NCI-H187 treated with DMSO at 0.1 percent for 48 hours (cell line): ENCODE measurements around the gene NTS.

Experiments
- DNase-seq: peaks from one replicate; lab custom pipeline; 2025; lab: John Stamatoyannopoulos, UW

NTS gene

GRCh38 chr12:85874031-85874461 lies at the start of gene NTS:
Gene NTS (plus strand): TSS chr12:85874295. CDS start chr12:85874404, 109 bp downstream.
- no peak for DNase-seq

- DNase-seq: no peak
Observed at GRCh38 chr12:85825746-85826145, 48.3 kb upstream of the NTS start.

DNA sequence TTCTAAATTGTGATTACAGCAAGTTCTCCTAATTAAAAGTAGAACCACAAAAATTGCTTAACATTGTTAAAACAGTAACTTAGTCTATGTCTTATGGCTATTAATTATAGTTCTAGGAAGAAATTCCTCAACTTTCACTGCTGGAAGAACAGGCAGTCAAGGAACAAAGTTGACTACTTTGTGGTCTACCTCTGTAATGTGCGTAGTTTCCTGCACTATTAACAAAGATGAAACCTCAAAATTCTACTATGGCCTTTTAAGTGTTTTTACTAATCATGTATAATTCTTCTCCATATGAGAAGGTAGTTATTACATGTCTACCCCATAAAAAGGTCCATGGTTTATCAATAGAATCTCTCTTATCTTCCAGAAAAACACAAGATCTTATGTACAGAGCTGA lies 45.5 kb upstream of the NTS start:
- no peak for DNase-seq

GRCh38 chr12:85829391-85829790 lies 44.7 kb upstream of the NTS start:
- no peak for DNase-seq

DNA sequence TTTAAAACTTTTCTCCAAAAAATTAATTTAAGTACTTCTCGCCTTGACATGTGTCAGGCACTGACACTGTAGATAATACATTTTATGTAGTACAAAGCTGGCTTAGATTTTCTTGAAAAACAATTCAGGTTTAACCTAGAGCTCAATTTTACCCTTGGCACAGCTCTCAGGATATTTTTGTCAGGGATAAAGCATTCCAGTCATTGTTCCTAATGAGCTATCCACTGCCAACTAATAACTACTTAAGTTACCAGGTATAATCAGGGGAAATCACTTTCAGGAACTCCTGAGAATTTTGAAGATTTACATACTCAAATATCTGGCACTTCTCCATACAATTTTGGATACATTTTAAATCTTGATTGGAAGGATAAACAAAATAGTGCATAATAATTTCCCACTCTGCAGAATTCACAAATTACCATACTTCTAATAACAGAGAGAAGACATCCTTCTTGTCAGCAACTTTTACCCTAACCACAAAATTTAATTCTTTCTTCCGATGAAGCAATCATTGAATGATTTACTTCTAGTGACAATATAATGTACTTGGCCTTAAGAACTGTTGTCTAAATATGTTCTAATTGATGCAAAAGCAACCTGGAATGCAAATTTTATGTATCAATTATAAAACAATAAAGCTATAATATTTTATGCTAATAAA lies 42.6 kb upstream of the NTS start:
- no peak for DNase-seq

DNA sequence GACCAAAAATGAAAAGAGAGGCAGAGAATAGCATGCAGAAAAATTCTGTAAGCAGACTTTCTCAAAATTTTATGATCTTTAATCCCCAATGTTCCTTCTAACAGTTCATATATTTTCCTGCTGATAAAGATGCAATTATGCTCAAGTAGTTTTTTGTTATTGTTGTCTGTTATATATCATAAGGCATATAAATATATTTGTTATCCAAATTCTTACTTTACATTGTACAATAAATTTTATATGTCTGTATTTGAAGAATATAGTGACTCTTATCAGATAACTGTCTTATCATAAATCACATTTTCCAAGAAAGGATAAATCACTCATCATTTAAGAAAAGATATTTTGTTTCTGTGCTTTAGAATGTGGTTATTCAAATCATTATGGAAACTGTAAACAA lies 40.5 kb upstream of the NTS start:
- no peak for DNase-seq

- no peak for DNase-seq
Observed at GRCh38 chr12:85834378-85834777, 39.7 kb upstream of the NTS start.

DNA sequence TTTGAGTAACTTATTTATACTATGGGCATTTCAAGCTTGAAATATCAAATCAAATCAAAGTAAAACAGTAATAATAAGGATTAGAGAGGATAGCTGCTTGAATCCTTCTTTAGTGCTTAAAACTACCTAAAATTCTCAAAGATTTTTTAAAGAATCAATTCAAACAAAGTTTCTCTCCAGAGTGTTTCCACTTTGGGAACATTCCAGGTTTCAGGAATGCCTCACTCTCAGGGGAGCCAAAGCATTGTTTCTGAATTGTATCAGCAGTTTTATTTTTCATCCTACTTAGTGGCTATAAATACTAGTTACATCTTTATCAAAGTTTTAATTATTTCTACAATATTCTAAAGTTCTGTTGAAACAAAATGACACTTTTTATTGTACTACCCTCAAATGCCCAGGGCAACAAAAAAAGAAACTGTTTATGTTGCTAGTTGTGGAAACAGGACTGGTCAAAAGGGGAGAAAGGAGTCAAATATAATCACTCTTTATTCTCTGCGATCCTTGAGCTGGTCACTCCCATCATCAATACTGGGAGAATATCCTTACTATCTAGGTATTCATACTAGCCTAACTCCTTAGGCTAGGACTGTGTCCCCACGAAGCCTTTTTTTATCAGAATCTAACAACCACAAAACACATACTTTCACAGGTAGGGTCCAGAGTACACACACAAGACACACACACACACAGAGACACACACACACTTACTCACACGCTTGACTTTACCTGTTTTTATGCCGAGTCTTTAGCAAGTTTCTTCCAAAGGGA lies 38.5 kb upstream of the NTS start:
- no peak for DNase-seq

- no peak for DNase-seq
Observed at GRCh38 chr12:85836197-85837090, 37.7 kb upstream of the NTS start, which contains the start of gene RASSF9. Gene RASSF9 (minus strand): TSS chr12:85836409. CDS start chr12:85836201, 208 bp downstream.

- DNase-seq: no peak
Observed at GRCh38 chr12:85843606-85844310, 30.3 kb upstream of the NTS start.

DNA sequence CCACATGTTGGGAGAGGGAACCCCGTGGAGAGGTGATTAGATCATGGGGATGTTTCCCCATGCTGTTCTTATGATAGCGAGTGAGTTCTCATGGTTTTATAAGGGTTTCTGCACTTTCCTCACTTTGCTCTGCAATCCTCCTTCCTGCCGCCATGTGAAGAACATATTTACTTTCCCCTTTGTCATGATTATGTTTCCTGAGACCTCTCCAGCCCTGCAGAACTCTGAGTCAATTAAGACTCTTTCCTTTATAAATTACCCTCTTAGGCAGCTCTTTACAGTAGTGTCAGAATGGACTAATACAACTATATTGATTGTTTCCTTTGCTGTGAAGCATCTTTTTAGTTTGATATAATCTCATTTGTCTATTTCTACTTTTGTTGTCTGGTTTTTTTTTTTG lies 24.8 kb upstream of the NTS start:
- no peak for DNase-seq

DNA sequence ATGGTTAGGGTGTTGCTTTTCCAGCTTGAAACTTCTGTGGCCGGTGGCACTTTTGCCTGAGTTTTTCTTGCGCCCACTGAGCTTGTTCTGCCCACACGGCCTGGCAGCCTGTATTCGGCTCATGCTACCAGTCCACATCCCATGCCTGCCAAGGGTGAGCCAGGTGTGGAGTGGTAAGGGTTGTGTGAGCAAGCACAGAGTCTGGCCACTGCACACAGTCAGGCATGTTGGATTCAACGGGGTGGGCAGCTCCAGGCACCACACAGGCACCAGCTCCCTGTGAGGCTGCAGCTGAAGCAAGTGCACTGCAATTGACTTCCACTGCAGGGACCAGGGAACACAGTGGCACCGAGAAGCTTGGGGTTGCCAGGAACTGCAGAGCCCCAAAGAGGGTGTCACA lies 18.8 kb upstream of the NTS start:
- no peak for DNase-seq

GRCh38 chr12:85856966-85857365 lies 17.1 kb upstream of the NTS start:
- DNase-seq: no peak

- no peak for DNase-seq
Observed at GRCh38 chr12:85865890-85866289, 8.2 kb upstream of the NTS start.

- DNase-seq: no peak
Observed at GRCh38 chr12:85866986-85867776, 6.9 kb upstream of the NTS start.

DNA sequence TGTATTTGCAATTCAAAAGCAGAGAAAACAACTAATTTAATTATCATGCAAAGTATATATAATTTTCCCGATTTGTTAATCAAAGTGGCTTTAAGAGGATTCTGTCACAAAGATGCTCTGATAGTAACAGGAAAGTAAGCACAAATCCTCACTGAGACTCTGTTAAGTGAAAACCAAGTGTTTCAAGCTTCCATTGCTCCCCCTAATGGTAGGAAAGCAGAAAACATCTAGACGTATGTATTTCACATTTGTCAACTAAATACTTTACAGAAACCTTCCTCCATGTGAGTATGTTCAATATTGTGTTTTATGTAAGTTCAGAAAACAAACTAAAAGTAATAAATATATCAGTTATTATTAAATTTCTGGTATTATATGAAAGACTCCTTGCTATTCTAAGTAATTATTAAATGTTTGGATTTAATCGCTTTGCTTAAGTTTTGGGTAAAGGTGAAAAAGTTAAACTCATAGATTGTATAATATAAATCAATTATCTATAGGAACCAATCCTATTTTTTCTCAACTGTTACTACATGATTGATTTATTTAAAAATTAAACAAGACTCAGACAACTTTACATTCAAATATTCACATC lies 1.5 kb upstream of the NTS start:
- no peak for DNase-seq

DNA sequence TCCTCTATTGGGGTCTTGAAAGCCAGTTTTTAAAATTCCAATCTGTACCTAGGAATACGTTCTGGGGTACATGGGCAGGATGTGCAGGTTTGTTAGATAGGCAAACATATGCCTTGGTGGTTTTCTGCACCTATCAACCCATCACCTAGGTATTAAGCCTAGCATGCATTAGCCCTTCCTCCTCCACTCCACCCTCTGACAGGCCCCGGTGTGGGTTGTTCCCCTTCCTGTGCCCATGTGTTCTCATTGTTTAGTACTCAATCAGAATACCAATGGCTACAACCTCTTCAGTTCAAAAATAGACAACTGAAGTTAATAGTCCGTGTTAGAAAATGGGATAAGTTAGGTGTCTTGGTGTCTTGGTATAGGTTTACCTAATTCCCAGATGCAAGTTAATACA lies 3.4 kb downstream of the NTS start:
- DNase-seq: no peak

GRCh38 chr12:85883763-85884162 lies 9.7 kb downstream of the NTS start:
- no peak for DNase-seq

GRCh38 chr12:85894653-85895052 lies 20.6 kb downstream of the NTS start:
- DNase-seq: no peak

DNA sequence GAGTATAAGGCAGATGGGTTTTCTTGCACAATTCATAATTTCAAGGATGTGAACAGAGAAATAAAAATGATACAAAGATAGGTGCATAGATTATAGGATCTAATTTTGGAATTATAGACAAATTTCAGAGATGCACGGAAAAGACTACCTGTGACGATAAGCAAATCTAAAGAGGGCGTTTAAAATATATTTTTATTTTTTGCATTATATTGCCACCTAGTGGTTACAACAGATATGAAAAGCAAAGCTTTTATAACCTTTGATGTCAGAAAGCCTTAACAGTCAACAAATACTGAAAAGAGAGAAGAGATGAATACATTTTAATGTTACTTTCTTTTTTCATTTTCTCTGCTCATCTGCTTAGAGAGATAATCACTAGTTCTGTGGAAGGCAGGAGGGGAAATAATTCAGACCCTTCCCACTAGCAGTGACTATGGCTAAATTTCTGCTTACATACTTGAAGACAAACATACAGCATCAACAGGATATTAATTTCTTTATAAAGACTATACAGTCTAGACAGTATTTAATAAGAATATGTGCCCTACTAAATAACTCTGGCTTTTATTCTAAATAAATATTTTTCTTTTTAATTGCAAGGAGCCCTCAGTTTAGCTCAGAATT lies 46.3 kb downstream of the NTS start:
- no peak for DNase-seq
